Kidney (tissue), 2 donors: Measurements from ENCODE around the gene GOLGA8M. TPM values are rescaled to one million over a fixed set of nuclear protein-coding genes. Genes with fewer than 3 reads are reported as not detected.

Experiments
- polyA plus RNA-seq: library from polyadenylated mRNA; stranded (reverse); fragments of 350-450 nt; fragmentation: Illumina TruSeq; extraction: RNeasy Lipid Tissue Mini Kit (QIAGEN cat#74804); gene quantifications from one replicate; pipeline ENCODE4 v1.2.3, GENCODE V29; 2014; ENCODE audit warnings: low read depth, low replicate concordance; ENCODE audit not compliant: insufficient read depth
- total RNA-seq: library from RNA; stranded (reverse); fragmentation: NEBNext Ultra II Directional; extraction: Animal tissue kit (Norgen Biotek cat#: 25700); gene quantifications from one replicate; pipeline ENCODE4 v1.2.1, GENCODE V29; 2021
- donor health status: DM: yes; HTN: yes; CAD: no.

GOLGA8M gene
- total and polyA plus RNA-seq, 2 donors from 2014 or later = 0.95 to 4.9 TPM

Other genes starting within 250 kb of the GOLGA8M start
- gene GOLGA8G, start 179.4 kb downstream of the GOLGA8M start, total RNA-seq = not detected
- gene GOLGA8G, start 179.4 kb downstream of the GOLGA8M start, polyA plus RNA-seq = not detected
- not detected for gene GOLGA6L25, start 158.9 kb downstream of the GOLGA8M start, total RNA-seq
- gene GOLGA6L25, start 158.9 kb downstream of the GOLGA8M start, polyA plus RNA-seq = not detected
- not detected for gene GOLGA6L7, start 136.2 kb upstream of the GOLGA8M start, total RNA-seq
- gene GOLGA6L7, start 136.2 kb upstream of the GOLGA8M start, polyA plus RNA-seq = not detected
- 6.1 TPM for gene APBA2, start 173.6 kb upstream of the GOLGA8M start, total RNA-seq
- 1.0 TPM for gene APBA2, start 173.6 kb upstream of the GOLGA8M start, polyA plus RNA-seq